Prostate gland (tissue), 2 donors: ENCODE measurements around the gene PLA2G4E.

Experiments used
- CTCF ChIP-seq, 4 experiments: fragments of 200-600 bp in 2 of 4; fragments of 450-650 bp in 2 of 4; sonication (generic) in 2 of 4; IDR thresholded peaks; 1 replicate in 3 of 4; 2 replicates in 1 of 4; pipeline ENCODE4 v1.5.1; 2016 to 2019; ENCODE audit warnings: antibody characterized with exemption in 4 of 4, mild to moderate bottlenecking in 2 of 4, moderate library complexity in 2 of 4
- POLR2A ChIP-seq: fragments of 450-650 bp; IDR thresholded peaks from one replicate; pipeline ENCODE4 v1.6.1; 2016; ENCODE audit warnings: antibody characterized with exemption, mild to moderate bottlenecking
- POLR2AphosphoS5 ChIP-seq: sonication (generic); formaldehyde crosslinking; IDR thresholded peaks from one replicate; pipeline ENCODE4 v1.6.1; 2017; ENCODE audit warnings: antibody characterized with exemption

GRCh38 chr15:42024303-42024702 lies 3.5 kb upstream of the PLA2G4E start:
- TF ChIP-seq CTCF (IDR thresholded peaks at IDR 0.05): no peak
- TF ChIP-seq POLR2A: no peak
- TF ChIP-seq POLR2AphosphoS5: no peak
